GM18519 (cell line): ENCODE results near the gene CEP104.

Experiments used
- ATAC-seq: cut with Tn5 transposase; IDR thresholded peaks from one replicate; pipeline ENCODE4 v1.9.1; 2021; ENCODE audit warnings: mild to moderate bottlenecking, moderate library complexity; ENCODE audit not compliant: unreplicated experiment, low FRiP score

Gene CEP104

DNA sequence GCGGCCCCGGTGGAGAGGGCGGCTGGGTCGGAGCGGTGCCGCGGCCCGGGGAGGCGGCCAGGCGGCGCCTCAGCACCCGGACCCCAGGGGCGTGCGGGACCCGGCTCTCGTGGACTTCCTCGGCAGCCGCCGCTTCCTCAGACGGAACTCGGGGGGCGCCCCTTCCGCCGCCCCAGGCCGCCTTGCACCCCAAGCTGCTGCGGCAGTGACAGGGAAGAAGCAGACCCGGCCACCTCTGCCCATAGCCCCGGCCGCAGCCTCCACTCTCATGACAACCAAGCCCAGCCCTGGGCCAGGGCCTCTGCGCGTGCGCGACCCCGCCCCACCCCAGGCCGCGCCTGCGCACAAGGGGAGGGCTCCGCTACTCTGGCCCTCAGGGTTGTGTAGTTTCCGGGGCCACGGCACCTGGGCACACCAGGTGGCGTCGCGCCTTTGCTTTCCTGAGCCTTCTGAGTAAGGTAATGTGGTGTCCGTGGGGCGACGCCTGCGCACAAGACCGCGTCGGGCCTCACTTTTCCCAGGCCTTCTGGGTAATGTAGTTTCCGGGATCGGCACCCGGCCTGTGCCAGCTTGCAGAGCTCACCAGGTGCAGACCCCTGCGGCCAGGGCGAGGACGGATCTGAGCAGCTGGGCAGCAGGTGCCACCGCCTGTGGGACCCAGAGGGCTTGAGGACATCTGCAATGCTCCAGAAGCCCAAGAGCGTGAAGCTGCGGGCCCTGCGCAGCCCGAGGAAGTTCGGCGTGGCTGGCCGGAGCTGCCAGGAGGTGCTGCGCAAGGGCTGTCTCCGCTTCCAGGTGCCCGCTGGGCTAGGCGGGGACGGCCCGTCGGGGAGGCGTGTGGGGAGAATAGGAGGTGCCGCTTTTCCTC, at the start of gene CEP104, which contains the start of gene DFFB:
Gene CEP104 (minus strand): TSS at position 289 of the 868 bp plus-strand sequence. CDS start 4,804 bp downstream, outside the sequence.
Gene DFFB (plus strand): TSS at position 554 of the 868 bp plus-strand sequence. CDS start 128 bp downstream, at position 682.
- ATAC-seq: peak; percentile 94

DNA sequence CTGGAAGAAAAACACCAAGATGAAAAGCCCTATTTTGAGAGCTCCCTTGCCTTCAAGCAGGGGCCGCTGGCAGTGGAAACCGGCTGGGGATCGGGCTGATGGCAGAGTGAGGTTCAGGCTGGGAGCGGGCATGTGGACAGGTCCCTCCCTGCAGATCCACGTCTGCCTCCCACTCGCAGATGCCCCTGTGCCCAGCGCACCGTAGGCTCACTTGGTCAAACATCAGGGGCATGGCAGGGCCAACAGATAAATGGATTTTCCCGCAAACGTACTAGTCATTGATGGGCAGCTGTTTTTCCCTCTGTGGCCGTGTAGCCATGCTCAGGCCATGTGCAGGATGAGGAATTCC, 49.6 kb upstream of the CEP104 start:
- ATAC-seq: no peak

DNA sequence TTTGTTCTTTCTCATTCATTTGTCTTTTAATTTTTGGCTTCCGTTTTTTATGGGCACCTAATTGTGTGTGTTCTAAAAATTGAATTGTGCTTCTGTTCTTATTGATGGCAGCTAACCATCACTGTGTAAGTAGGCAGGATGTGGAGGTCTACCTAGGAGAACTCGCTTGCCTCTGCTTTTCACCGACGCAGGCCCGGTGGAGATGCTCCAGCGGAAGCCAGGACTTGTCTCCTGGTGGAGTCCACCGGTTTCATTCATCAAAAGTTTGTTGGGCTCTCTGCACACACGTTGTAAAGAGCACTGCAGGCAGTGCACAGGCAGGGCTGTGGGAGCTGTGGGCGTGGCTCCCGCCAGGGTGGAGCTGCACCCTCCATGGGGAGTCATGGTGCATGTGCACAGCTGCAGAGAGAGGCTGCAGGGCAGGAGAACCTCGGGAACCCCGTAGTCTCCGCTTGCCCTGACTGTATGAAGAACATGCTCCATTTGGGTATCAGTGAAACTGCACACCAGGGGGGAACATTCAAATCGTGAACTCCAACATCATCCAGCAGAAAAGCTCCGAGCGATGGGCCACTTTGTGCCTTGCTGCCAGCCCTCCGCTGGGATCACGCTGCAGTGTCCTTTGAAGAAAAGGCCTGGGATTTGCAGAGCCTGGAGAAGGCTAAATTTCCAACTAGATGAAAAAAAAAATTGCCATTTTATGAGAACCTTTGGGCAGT, 49.1 kb upstream of the CEP104 start:
- no peak for ATAC-seq

DNA sequence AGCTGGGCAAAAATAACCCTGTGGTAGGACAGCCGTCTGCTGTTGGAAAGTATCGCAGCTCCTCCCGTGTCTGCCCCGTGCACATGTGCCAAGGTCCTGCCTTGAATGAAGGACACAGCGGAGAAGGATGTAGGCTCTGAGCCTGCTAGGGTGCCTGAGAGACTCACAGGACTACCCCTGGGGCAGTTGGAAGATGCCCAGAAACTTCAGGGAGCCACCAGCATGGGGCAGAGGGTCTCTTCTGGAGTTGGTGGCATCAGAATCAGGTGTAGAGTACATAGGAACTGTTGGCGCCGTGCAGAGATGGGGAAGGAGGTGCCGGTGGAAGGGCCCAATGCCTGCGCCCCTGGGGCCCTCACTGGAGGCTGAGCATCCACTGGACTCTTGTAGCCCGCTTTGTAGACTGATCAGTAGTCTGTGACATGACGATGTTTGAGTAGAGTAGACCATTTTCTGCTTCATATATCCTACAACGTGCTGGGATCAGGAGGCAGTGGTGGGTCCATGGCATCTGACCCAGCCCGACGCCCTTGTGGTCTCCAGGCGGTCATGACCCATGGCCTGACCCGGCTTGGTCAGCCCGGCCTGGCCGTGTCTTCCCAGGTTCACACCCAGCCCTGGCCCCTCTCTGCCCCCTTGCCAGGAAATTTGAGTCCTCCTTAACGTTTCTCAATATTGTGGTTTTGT, 48.4 kb upstream of the CEP104 start:
- no peak for ATAC-seq

DNA sequence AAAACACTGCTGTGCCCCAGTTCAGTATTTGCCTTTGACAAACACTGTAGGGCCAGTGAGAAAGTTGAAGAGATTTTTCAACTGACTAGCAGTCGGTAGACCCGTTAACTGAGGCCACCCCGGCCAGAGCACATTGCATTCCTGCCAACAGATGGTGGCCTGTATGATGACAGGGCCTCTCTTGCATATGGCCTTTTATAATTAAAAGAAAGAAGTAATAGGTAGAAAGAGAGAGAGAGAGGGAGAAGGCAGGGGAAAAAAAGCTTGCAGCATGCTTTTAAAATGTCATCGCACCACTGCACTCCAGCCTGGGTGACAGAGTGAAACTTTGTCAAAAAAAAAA, 47.8 kb upstream of the CEP104 start:
- no peak for ATAC-seq

DNA sequence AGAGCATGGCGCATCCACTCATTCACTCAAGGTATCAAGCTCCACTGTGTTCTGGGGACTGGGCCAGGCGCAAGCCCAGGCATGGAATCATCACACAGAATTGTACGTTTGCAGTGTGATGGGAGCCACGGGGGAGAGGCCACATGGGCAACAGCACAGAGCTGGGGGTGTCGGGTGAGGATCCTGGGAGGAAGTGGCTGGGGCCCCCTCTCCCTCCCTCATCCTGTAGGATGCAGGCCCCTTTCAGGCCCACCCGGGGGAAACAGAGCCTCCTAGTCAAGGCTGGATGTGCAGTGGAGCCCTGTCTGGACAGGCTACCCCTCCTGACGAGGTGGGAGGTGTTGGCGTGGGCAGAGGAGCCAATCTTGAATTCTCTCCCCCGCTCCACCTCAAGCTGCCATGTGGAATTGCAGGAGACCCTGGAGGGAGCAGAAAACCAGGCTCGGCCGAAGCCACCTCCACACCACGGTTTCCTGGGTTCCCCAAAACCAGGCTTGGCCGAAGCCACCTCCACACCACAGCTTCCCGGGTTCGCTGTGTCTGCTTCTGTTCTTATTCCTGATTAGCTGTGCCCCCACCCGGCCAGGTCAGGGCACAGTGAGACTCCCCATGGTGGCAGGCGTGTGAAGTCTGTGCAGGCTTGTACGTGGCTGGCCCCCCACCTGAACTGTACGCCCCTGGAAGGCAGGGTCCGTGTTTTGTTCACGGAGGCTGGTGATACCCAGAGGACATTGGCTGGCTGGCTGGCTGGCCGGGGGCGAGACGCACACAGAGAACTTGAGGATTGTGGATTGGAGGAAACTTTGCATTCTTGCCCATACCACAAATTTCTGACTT, 47.2 kb upstream of the CEP104 start:
- ATAC-seq: no peak

DNA sequence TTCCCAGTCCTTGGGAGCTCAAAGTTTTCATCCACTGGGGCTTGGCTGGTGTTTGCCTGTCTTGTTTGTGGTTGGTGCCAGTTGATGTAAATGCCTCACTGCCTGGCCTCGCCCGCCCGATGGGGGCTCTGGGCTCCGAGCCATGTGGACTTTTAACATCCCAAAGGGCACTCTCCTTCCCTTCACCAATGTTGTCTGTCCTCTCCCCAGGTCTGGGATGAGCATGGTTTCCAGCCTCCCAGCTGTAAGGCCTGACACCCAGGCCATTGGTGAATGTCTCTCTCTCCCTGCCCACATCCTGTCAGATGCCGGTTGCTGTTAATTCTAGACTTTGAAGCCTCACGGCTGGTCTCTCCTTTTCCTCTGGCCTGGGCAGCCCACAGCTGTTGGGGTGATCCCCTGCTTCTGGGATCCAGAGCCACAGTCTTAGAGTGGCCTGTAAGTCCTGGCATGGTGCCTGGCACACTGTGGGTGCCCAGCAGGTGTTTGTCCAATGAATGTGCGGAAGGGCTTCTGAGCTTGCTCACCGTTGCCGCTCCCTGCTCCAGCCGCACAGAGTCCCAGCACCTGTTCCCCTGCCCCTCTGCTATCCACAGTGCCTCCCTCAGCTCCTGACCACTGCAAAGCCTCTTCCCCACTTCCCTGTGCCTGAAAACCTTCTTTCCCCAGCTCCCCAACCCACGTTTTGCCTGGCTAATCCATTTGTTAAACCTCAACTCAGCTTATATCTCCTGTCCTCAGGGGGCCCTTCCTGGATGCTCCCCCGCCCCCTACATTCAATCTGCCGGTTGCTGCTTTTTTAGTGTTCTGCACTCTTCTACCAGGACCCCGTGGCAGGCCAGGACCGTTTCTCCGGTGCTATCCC, 46.4 kb upstream of the CEP104 start:
- no peak for ATAC-seq

DNA sequence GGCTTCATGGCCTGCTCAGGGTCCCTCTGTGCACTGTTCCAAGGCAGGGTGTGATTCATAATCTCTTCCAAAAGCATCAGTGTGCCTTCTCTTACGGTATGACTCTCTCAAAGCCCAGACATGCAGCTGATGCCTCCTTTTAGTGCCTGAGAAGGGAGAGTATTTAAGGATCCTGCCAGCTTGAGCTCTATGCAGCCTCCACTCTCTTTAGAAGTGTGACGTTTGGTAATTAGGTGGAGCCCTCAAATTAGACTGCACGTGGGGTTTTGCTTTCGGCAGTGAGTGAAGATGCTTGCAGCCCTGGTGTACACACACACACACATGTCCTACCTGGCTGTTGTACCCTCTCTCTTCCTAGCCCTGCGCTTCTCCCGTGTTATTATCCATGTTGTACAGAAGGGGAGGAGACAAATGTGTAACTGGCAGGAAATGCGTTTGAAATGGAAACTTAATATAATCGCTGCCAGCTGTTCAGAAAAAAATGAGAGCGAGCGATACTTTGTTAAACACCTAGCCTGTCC, 45.6 kb upstream of the CEP104 start:
- ATAC-seq: no peak

DNA sequence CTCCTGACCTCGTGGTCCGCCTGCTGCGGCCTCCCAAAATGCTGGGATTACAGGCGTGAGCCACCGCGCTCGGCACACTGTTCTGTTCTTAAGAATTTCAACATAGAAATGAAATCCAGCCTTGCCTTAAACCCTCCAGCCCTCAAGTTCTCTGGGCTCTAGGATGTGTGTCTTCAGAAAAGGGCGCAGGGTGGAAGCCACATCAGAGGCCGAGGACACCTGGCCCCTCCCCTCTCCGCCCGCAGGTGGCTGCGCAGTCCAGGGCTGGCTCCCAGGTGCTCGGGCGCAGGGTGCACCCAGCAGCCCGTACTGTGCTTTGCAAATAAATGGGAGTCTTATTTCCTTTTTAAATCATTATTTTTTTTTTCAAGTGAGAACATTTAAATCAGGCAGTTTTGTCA, 45.1 kb upstream of the CEP104 start:
- ATAC-seq: no peak

DNA sequence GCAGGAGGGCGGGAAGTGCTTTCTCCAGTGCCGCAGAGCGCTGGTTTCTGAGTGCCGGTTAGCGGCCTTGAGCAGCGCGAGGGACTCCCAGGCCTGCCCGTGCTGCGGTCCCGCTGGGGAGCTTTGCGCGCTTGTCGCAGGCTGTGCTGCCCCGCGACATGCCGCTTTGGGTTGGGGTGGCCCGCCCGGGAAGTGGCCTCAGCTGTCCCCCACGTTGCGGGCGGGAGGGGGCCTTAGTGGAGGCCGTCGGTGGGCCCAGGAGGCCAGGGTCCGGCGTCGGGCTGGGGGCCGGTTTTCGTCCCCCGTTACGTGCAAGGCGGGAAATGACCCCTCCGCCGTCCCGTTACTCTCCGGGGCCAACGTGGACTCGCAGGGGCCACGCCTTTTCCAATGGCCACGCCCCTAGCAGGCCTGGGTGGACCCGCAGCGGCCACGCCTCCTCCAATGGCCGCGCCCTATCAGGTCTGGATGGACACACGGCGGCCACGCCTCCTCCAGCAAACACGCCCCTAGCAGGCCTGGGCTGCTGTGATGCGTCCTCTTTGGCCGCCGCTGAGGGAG, 44.0 kb upstream of the CEP104 start:
- peak; percentile 49 for ATAC-seq

DNA sequence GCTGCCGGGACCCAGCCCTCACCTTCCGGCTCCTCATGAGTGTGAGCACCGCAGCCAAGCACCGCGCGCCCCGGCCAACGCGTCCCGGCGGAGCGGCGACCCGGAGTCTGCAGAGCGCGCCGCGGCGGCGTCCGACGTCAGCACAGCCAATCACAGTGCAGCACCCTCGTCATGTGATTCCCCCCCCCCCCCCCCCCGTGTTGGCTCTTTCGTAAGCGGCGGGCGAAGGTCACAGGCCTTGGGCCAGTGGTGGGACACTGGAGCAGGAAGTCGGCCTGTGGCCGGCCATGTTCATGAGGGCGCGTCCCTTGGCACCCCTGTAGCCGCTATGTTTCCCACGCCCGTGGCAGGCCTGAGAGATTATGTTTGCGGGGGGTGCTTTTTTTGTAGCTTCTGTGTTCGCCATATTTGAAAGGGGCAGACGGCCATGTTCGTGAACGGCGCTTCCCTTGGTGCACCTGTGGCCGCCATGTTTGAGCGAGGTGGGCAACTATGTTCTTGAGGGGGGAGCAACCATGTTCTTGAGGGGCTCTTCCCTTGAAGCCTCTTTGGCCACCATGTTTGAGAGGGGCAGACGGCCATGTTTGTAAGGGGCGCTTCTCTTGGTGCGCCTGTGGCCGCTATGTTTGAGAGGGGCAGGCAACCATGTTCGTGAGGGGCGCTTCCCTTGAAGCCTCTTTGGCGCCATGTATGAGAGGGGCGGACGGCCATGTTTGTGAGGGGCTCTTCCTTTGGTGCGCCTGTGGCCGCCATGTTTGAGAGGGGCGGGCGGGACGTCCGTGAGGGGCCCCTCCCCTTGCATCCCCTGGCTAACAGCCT, 43.3 kb upstream of the CEP104 start, which contains the start of gene C1orf174:
Gene C1orf174 (minus strand): TSS at position 123 of the 819 bp plus-strand sequence. CDS start 86 bp downstream, at position 37.
- peak; percentile 61 for ATAC-seq

DNA sequence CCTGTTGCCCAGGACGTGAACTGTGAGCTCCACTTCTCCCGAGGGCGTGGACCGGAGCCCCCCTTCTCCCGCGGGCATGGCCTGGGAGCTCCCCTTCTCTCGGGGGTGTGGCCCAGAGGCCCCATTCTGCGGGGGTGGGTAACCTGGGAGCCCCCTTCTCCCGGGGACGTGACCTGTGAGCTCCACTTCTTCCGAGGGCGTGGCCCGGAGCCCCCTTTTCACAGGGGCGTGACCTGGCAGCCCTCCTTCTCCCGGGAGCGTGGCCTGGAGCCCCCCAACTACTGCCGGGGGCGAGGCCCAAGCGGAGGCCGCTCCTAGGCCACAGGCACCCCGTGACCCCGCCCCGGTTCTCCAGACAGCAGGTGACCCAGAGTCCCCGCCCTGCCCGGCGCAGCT, 42.7 kb upstream of the CEP104 start:
- peak; percentile 1 for ATAC-seq

DNA sequence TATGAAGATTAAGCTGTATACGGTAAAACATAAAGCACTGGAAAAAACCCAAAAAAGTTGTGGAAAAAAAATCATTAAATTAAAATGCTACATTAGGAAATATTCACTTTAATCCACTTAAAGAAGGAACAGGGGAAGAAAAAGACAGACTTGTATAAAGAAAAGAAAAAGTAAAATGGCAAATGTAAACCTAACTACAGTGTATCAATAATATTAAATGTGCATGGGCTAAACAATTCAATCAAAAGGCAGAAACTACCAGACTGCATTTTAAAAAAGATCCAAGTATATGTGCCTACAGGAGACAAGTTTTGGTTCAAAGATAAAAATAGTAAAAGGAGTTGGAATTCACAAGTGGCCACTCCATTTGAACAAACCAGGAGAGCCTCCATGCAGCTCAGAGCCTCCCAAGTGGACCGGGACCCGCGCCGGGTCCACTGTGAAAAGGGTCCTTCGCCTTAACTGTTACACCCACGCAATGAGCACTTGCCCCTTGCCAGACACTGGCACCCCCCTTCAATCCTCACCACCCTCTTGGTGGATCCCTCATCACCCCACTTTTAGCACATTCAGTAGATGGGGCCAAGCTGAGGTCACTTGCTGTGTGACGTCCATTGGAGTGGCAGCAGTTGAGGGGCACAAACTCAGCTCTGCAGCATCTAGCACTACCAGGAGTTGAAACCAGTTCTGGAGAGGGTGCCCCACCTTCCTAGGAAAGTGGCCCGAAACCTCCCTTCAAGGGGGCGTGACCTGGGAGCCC, 42.2 kb upstream of the CEP104 start:
- ATAC-seq: no peak

DNA sequence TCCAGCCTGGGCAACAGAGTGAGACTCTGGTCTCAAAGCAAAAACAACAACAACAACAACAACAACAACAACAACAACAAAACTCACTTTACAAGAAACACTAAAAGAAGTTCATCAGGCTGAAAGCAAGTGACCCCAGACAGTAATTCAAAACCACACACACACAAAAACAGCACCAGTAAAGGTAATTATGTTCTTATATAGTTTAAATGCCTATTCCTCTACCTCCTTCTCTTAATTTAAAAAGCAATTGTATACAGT, 41.4 kb upstream of the CEP104 start:
- ATAC-seq: no peak

DNA sequence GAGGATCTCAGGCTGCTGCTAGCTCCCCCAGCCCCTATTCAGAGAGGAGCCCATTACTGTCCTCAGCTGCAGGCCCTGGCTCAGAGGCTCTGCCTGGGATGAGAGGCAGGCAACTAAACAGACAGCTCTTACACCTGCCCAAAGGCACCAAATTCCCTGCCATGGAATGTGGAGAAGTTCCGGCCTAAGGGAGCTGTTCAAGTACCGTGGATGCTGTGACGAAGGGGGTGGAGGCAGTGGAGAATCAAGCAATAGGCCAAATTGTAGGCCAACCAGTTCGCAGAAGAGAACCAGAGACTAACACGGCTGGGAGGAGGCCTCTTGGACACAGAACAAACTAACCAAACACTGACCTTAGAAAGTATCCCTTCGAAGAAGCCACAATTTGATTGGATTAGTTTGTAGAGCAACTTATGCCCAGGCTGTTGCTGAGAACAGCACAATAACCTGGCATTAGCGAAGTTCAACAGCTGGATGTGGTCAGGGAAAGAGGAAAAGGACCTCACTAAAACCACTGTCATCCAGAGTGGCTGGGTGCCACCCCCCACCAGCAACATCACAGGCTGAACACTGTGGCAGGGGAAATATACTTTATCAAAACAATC, 39.5 kb upstream of the CEP104 start:
- ATAC-seq: no peak

DNA sequence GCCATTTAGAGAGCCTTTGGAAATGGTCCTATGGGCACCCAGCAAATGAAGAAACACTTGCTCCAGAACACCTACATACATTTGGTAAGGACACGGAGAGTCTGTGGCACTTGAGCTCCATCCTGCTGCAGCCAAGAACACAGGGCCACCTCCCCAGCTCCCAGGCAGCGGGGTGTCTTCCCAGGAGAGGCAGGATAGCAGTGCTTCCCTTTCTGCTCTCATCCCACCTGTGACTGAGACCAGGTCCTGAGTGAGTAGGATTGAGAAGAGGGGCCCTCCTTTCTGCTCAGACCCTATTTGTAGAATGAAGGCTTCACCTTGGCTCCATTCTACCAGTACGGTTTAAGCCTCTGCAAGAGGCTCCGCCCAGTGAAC, 38.9 kb upstream of the CEP104 start:
- no peak for ATAC-seq

DNA sequence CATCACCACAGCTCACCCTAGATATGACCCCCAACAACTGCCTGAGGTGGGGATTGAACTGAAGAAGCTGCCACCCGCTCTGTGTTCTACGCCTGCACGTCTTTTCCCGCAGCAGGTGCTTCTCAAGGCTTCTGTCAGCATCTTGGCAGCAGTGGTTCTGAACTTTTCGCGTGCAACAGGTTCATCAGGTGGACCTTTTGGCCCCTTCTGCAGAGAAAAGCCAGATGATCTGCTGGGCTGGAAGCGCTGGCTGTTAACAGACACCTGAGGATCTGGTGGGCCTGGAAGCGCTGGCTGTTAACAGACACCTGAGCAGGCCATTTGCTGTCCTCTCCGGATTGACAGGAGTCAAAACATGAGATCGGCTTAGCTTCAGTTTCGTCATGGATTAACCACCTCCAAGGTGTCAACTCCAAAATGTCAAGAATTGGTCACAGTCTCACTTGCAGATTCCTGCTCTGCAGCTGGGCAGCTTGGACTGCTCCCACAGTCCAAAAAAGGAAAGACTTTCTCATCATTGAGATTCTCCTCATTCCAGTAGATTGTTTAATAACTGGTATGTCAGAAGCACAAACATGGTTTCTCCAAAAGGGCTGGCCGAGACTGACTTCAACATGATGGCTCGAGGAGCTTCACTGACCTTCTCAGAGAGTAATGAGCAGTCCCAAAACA, 38.4 kb upstream of the CEP104 start:
- ATAC-seq: no peak
